Measurements from ENCODE around the gene BCL2. TPM values are rescaled to one million over a fixed set of nuclear protein-coding genes. Genes with fewer than 3 reads are reported as not detected.

BCL2 gene
- total RNA-seq, 1 experiment from 2014 or later, result 2.5 TPM

DNA sequence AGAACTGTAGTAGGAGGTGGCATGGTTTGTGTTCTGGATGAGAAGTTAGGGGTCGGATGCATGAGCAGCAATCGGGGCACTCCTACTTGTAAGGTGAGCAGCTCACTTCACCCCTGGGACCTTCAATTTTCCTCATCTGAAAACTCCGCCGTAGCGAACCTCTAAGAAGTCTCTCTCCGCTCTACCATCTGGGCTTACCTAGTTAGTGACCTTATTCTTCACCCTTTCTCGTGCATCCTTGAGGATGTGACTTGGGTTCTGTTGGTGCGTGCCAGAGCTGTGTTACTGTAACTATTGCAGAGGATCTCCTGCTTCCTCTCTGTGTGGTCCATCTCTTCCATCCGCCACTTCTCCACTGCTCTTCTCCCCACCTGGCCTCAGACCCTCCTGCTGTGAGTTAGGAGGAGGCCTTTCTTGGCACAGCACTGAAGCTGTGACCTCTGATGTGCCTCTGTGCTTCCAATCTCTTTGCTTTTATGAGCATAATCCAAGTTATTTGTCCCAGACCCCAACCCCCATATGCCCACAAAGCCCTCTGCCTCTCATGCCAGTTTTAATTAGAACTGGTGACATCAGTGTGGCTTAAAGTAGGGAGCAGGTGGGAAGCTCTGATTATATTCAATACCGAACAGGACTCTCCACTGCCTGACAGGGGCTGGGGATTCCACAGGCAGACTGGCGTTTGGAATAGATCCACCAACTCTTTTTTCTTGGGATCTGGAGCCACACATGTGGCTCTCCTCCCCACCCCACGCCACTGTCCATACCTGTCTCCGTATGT, 178.4 kb downstream of the BCL2 start:
- no peaks in the 10 kb centered on the region for H3K4me1 ChIP-seq (ENCODE audit: control insufficient read depth in 1 of 2, insufficient read depth in 2 of 2, low read length in 2 of 2)
- CTCF ChIA-PET, result no interaction called here
- H3K4me2 ChIP-seq (ENCODE audit: low read length), result no peak overlapping the region
- H3K9ac ChIP-seq (ENCODE audit: low read length), result no peak overlapping the region
- H3K9me2 ChIP-seq (ENCODE audit: insufficient read depth), result no peaks in the 10 kb centered on the region
- DNase-seq (ENCODE audit: low read depth, low spot score) (no peak), ATAC-seq (no peak)
- peaks cover 2% of the 10 kb centered on the region; the same call in 1 of the 2 replicates for H3K27me3 ChIP-seq (ENCODE audit: insufficient read depth, low read length)
- no peak overlapping the region for H2AFZ ChIP-seq (ENCODE audit: low read depth, low read length, poor library complexity, severe bottlenecking)
- intact Hi-C loops (cut with micrococcal nuclease), result no loop called here
- H4K20me1 ChIP-seq (ENCODE audit: insufficient read depth), result no peaks in the 10 kb centered on the region
- no peak overlapping the region for H3K27ac ChIP-seq (ENCODE audit: low read depth, low read length)
- POLR2A ChIA-PET, result no interaction called here
- no peaks in the 10 kb centered on the region for H3K79me2 ChIP-seq (ENCODE audit: insufficient read depth, low read length)
- H3K36me3 ChIP-seq (ENCODE audit: control insufficient read depth in 1 of 2, insufficient read depth in 2 of 2, low read length in 2 of 2), result no peaks in the 10 kb centered on the region
- H3K4me3 ChIP-seq (replicated peaks in 1 of 2; ENCODE audit: low read depth in 1 of 2, low read length in 2 of 2), result no peak overlapping the region
- BruUV-seq (replicated peaks), result no TSS peak
- TF ChIP-seq, protein P1, sequence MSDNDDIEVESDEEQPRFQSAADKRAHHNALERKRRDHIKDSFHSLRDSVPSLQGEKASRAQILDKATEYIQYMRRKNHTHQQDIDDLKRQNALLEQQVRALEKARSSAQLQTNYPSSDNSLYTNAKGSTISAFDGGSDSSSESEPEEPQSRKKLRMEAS (IDR thresholded peaks at IDR 0.05), result no peak
- TF ChIP-seq JUND (IDR thresholded peaks at IDR 0.05) (no peak), SRF (IDR thresholded peaks at IDR 0.05; ENCODE audit: low read depth) (no peak), EGR1 (IDR thresholded peaks at IDR 0.05; ENCODE audit: low read depth) (no peak)
- H3K9me3 ChIP-seq (ENCODE audit: control insufficient read depth in 1 of 2, insufficient read depth in 1 of 2, low read depth in 1 of 2, low read length in 2 of 2), result no peaks in the 10 kb centered on the region
- RAD21 ChIA-PET (ENCODE audit: low non-redundant PET in 1 of 2, low total read pairs in 2 of 2, uncharacterized antibody in 2 of 2, unreplicated experiment in 2 of 2), result no interaction called here

DNA sequence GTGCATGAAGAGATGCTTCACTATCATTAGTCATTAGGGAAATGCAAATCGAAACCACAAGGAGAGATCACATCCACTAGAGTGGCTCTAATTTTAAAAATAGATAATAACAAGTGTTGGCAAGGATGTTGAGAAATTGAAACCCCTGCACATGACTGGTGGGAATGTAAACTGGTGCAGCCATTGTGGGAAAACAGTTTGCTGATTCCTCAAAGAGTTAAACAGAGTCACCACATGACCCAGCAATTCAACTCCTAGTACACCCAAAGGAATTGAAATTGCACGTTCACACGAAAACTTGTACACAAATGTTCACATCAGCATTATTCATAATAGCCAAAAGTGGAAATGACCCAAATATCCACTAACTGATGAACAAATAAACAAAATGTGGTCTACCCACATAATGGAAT, 179.5 kb downstream of the BCL2 start:
- no peaks in the 10 kb centered on the region for H3K9me2 ChIP-seq (ENCODE audit: insufficient read depth)
- H3K4me1 ChIP-seq (ENCODE audit: control insufficient read depth in 1 of 2, insufficient read depth in 2 of 2, low read length in 2 of 2), result no peaks in the 10 kb centered on the region
- CTCF ChIA-PET, result no interaction called here
- no peak overlapping the region for H3K27ac ChIP-seq (ENCODE audit: low read depth, low read length)
- H3K4me2 ChIP-seq (ENCODE audit: low read length), result no peak overlapping the region
- DNase-seq (ENCODE audit: low read depth, low spot score) (no peak), ATAC-seq (no peak)
- peaks cover 7% of the 10 kb centered on the region; the same call in 1 of the 2 replicates for H3K27me3 ChIP-seq (ENCODE audit: insufficient read depth, low read length)
- H2AFZ ChIP-seq (ENCODE audit: low read depth, low read length, poor library complexity, severe bottlenecking), result no peak overlapping the region
- RAD21 ChIA-PET (ENCODE audit: low non-redundant PET in 1 of 2, low total read pairs in 2 of 2, uncharacterized antibody in 2 of 2, unreplicated experiment in 2 of 2), result no interaction called here
- no peaks in the 10 kb centered on the region for H3K36me3 ChIP-seq (ENCODE audit: control insufficient read depth in 1 of 2, insufficient read depth in 2 of 2, low read length in 2 of 2)
- POLR2A ChIA-PET, result interaction anchor here (1.0 kb wide), 1 partner anchor 33 kb away, joined by 3 read pairs; no protein-coding TSS in a partner anchor
- TF ChIP-seq, protein P2, sequence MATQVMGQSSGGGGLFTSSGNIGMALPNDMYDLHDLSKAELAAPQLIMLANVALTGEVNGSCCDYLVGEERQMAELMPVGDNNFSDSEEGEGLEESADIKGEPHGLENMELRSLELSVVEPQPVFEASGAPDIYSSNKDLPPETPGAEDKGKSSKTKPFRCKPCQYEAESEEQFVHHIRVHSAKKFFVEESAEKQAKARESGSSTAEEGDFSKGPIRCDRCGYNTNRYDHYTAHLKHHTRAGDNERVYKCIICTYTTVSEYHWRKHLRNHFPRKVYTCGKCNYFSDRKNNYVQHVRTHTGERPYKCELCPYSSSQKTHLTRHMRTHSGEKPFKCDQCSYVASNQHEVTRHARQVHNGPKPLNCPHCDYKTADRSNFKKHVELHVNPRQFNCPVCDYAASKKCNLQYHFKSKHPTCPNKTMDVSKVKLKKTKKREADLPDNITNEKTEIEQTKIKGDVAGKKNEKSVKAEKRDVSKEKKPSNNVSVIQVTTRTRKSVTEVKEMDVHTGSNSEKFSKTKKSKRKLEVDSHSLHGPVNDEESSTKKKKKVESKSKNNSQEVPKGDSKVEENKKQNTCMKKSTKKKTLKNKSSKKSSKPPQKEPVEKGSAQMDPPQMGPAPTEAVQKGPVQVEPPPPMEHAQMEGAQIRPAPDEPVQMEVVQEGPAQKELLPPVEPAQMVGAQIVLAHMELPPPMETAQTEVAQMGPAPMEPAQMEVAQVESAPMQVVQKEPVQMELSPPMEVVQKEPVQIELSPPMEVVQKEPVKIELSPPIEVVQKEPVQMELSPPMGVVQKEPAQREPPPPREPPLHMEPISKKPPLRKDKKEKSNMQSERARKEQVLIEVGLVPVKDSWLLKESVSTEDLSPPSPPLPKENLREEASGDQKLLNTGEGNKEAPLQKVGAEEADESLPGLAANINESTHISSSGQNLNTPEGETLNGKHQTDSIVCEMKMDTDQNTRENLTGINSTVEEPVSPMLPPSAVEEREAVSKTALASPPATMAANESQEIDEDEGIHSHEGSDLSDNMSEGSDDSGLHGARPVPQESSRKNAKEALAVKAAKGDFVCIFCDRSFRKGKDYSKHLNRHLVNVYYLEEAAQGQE (IDR thresholded peaks at IDR 0.05; ENCODE audit: low read depth), result no peak
- no peak for TF ChIP-seq EGR1 (IDR thresholded peaks at IDR 0.05; ENCODE audit: low read depth)
- no peak for TF ChIP-seq POLR2A (IDR thresholded peaks at IDR 0.05; ENCODE audit: borderline replicate concordance, extremely low read depth, insufficient read depth, insufficient read length)
- no peaks in the 10 kb centered on the region for H4K20me1 ChIP-seq (ENCODE audit: insufficient read depth)
- H3K9me3 ChIP-seq (ENCODE audit: control insufficient read depth in 1 of 2, insufficient read depth in 1 of 2, low read depth in 1 of 2, low read length in 2 of 2), result no peaks in the 10 kb centered on the region
- H3K4me3 ChIP-seq (replicated peaks in 1 of 2; ENCODE audit: low read depth in 1 of 2, low read length in 2 of 2), result no peak overlapping the region
- no TSS peak for BruUV-seq (replicated peaks)
- no peaks in the 10 kb centered on the region for H3K79me2 ChIP-seq (ENCODE audit: insufficient read depth, low read length)
- intact Hi-C loops (cut with micrococcal nuclease), result no loop called here
- no peak overlapping the region for H3K9ac ChIP-seq (ENCODE audit: low read length)
